ENCODE measurements around the gene EPB41L5. TPM values are rescaled to one million over a fixed set of nuclear protein-coding genes. Genes with fewer than 3 reads are reported as not detected.

Gene EPB41L5
- total and polyA plus RNA-seq, 5 donors from 2014 or later = 2.8 to 5.4 (median 3.6) TPM

GRCh38 chr2:120222186-120223033, 209.5 kb downstream of the EPB41L5 start:
- H3K4me1 Mint-ChIP-seq = peaks cover 7 to 55% (median 47%) of the 10 kb centered on the region in 4 donors
- peaks cover 0 to 5% (median 0%) of the 10 kb centered on the region in 7 donors for H3K9me3 Mint-ChIP-seq
- no peaks in the 10 kb centered on the region for H3K27me3 Mint-ChIP-seq

GRCh38 chr2:120223034-120223912, 210.4 kb downstream of the EPB41L5 start, which contains the start of gene TMEM185B:
Gene TMEM185B (minus strand): TSS chr2:120223400. CDS start chr2:120222976, 424 bp downstream.
- peaks cover 13% of the 10 kb centered on the region for H3K36me3 Mint-ChIP-seq
- peaks cover 11% of the 10 kb centered on the region for H3K36me3 ChIP-seq (ENCODE audit: control insufficient read depth, insufficient read depth, low read length)
- H3K27ac Mint-ChIP-seq = peak within 1 kb of the TSS; percentile 84 to 96 (median 93)
- peaks cover 0 to 5% (median 0%) of the 10 kb centered on the region in 7 donors for H3K9me3 Mint-ChIP-seq
- H3K4me1 Mint-ChIP-seq = peaks cover 7 to 61% (median 47%) of the 10 kb centered on the region in 4 donors
- peaks cover 34% of the 10 kb centered on the region for H3K4me1 ChIP-seq (ENCODE audit: control insufficient read depth, insufficient read depth, low read length, poor library complexity, severe bottlenecking)
- H3K27ac ChIP-seq (ENCODE audit: insufficient read depth, low read length, poor library complexity, severe bottlenecking) = peak within 1 kb of the TSS; percentile 89
- ATAC-seq (ENCODE audit: low read depth in 2 of 2) = peak; percentile 93
- H3K4me3 Mint-ChIP-seq = peak within 1 kb of the TSS; percentile 87 to 93 (median 91)
- H3K4me3 ChIP-seq (ENCODE audit: low read depth, low read length) = peak within 1 kb of the TSS; percentile 61
- no peaks in the 10 kb centered on the region for H3K27me3 Mint-ChIP-seq
- no peaks in the 10 kb centered on the region for H3K27me3 ChIP-seq (ENCODE audit: control insufficient read depth, insufficient read depth, low read length)
- DNase-seq = peak; percentile 86 to 89 (median 88)
- no peaks in the 10 kb centered on the region for H3K9me3 ChIP-seq (ENCODE audit: control insufficient read depth in 2 of 2, low read length in 2 of 2)

More at GRCh38 chr2:120222186-120223033, 209.5 kb downstream of the EPB41L5 start:
- no peaks in the 10 kb centered on the region for H3K9me3 ChIP-seq (ENCODE audit: control insufficient read depth in 2 of 2, low read length in 2 of 2)
- ATAC-seq (ENCODE audit: low read depth in 2 of 2) = no peak
- no peak for DNase-seq
- H3K36me3 ChIP-seq (ENCODE audit: control insufficient read depth, insufficient read depth, low read length) = peaks cover 13% of the 10 kb centered on the region
- peak overlapping the region; percentile 89 for H3K27ac ChIP-seq (ENCODE audit: insufficient read depth, low read length, poor library complexity, severe bottlenecking)
- H3K27ac Mint-ChIP-seq = peak overlapping the region; percentile 83 to 96 (median 93)
- H3K4me3 ChIP-seq (ENCODE audit: low read depth, low read length) = no peak overlapping the region
- no peaks in the 10 kb centered on the region for H3K27me3 ChIP-seq (ENCODE audit: control insufficient read depth, insufficient read depth, low read length)
- peaks cover 18% of the 10 kb centered on the region for H3K36me3 Mint-ChIP-seq
- peaks cover 34% of the 10 kb centered on the region for H3K4me1 ChIP-seq (ENCODE audit: control insufficient read depth, insufficient read depth, low read length, poor library complexity, severe bottlenecking)
- H3K4me3 Mint-ChIP-seq = peak overlapping the region; percentile 81 to 93 (median 88)

- no peak for ATAC-seq (ENCODE audit: low read depth in 2 of 2)
- no peak overlapping the region for H3K27ac ChIP-seq (ENCODE audit: insufficient read depth, low read length, poor library complexity, severe bottlenecking)
Measured at GRCh38 chr2:120224256-120224655, 211.4 kb downstream of the EPB41L5 start.

GRCh38 chr2:120224735-120225548, 212.1 kb downstream of the EPB41L5 start:
- Histone ChIP-seq H3K4me3 (ENCODE audit: low read depth, low read length) (no peak overlapping the region), H3K36me3 (ENCODE audit: control insufficient read depth, insufficient read depth, low read length) (peaks cover 7% of the 10 kb centered on the region), H3K27me3 (ENCODE audit: control insufficient read depth, insufficient read depth, low read length) (no peaks in the 10 kb centered on the region), H3K27ac (ENCODE audit: insufficient read depth, low read length, poor library complexity, severe bottlenecking) (no peak overlapping the region), H3K9me3 (ENCODE audit: control insufficient read depth in 2 of 2, low read length in 2 of 2) (no peaks in the 10 kb centered on the region), H3K4me1 (ENCODE audit: control insufficient read depth, insufficient read depth, low read length, poor library complexity, severe bottlenecking) (peaks cover 41% of the 10 kb centered on the region)
- Mint-ChIP-seq H3K9me3 (peaks cover 0 to 5% (median 0%) of the 10 kb centered on the region in 7 donors), H3K36me3 (peaks cover 13% of the 10 kb centered on the region), H3K4me1 (peaks cover 9 to 68% (median 54%) of the 10 kb centered on the region in 4 donors), H3K4me3 (peak overlapping the region; percentile 87 to 91 (median 91)), H3K27ac (peak overlapping the region in 2 of 3 donors; percentile 46 to 84), H3K27me3 (peaks cover 1% of the 10 kb centered on the region)
- no peak for DNase-seq
- ATAC-seq (ENCODE audit: low read depth in 2 of 2) = no peak

More at GRCh38 chr2:120224256-120224655, 211.4 kb downstream of the EPB41L5 start:
- Mint-ChIP-seq H3K36me3 (peaks cover 13% of the 10 kb centered on the region), H3K27me3 (no peaks in the 10 kb centered on the region), H3K4me1 (peaks cover 7 to 67% (median 51%) of the 10 kb centered on the region in 4 donors), H3K4me3 (peak overlapping the region; percentile 87 to 91 (median 91)), H3K9me3 (peaks cover 0 to 5% (median 0%) of the 10 kb centered on the region in 7 donors), H3K27ac (peak overlapping the region; percentile 84 to 94 (median 93))
- H3K4me3 ChIP-seq (ENCODE audit: low read depth, low read length) = peak overlapping the region; percentile 61
- H3K9me3 ChIP-seq (ENCODE audit: control insufficient read depth in 2 of 2, low read length in 2 of 2) = no peaks in the 10 kb centered on the region
- H3K27me3 ChIP-seq (ENCODE audit: control insufficient read depth, insufficient read depth, low read length) = no peaks in the 10 kb centered on the region
- H3K36me3 ChIP-seq (ENCODE audit: control insufficient read depth, insufficient read depth, low read length) = peaks cover 11% of the 10 kb centered on the region
- DNase-seq = no peak
- H3K4me1 ChIP-seq (ENCODE audit: control insufficient read depth, insufficient read depth, low read length, poor library complexity, severe bottlenecking) = peaks cover 34% of the 10 kb centered on the region

- H3K27me3 ChIP-seq (ENCODE audit: control insufficient read depth, insufficient read depth, low read length) = no peaks in the 10 kb centered on the region
- no peak for ATAC-seq (ENCODE audit: low read depth in 2 of 2)
- no peak overlapping the region for H3K27ac ChIP-seq (ENCODE audit: insufficient read depth, low read length, poor library complexity, severe bottlenecking)
- H3K4me3 ChIP-seq (ENCODE audit: low read depth, low read length) = no peak overlapping the region
- peaks cover 3% of the 10 kb centered on the region for H3K36me3 ChIP-seq (ENCODE audit: control insufficient read depth, insufficient read depth, low read length)
- Mint-ChIP-seq H3K27ac (peak overlapping the region in 1 of 3 donors; percentile 38), H3K9me3 (peaks cover 0 to 5% (median 0%) of the 10 kb centered on the region in 7 donors), H3K4me3 (peak overlapping the region; percentile 46 to 91 (median 69)), H3K36me3 (peaks cover 9% of the 10 kb centered on the region), H3K4me1 (peaks cover 12 to 68% (median 53%) of the 10 kb centered on the region in 4 donors), H3K27me3 (peaks cover 4% of the 10 kb centered on the region)
- H3K4me1 ChIP-seq (ENCODE audit: control insufficient read depth, insufficient read depth, low read length, poor library complexity, severe bottlenecking) = peaks cover 48% of the 10 kb centered on the region
- no peak for DNase-seq
- no peaks in the 10 kb centered on the region for H3K9me3 ChIP-seq (ENCODE audit: control insufficient read depth in 2 of 2, low read length in 2 of 2)
Measured at GRCh38 chr2:120225549-120226065, 212.7 kb downstream of the EPB41L5 start.

GRCh38 chr2:120226316-120226715, 213.4 kb downstream of the EPB41L5 start:
- H3K27ac Mint-ChIP-seq = peak overlapping the region in 1 of 3 donors; percentile 73
- no peaks in the 10 kb centered on the region for H3K36me3 ChIP-seq (ENCODE audit: control insufficient read depth, insufficient read depth, low read length)
- H3K4me3 ChIP-seq (ENCODE audit: low read depth, low read length) = no peak overlapping the region
- peaks cover 0 to 5% (median 0%) of the 10 kb centered on the region in 7 donors for H3K9me3 Mint-ChIP-seq
- H3K9me3 ChIP-seq (ENCODE audit: control insufficient read depth in 2 of 2, low read length in 2 of 2) = no peaks in the 10 kb centered on the region
- peaks cover 4% of the 10 kb centered on the region for H3K27me3 Mint-ChIP-seq
- DNase-seq = no peak
- peaks cover 1% of the 10 kb centered on the region for H3K36me3 Mint-ChIP-seq
- peaks cover 5 to 68% (median 51%) of the 10 kb centered on the region in 4 donors for H3K4me1 Mint-ChIP-seq
- H3K4me3 Mint-ChIP-seq = peak overlapping the region in 3 of 4 donors; percentile 21 to 91 (median 88)
- H3K27ac ChIP-seq (ENCODE audit: insufficient read depth, low read length, poor library complexity, severe bottlenecking) = no peak overlapping the region
- H3K27me3 ChIP-seq (ENCODE audit: control insufficient read depth, insufficient read depth, low read length) = no peaks in the 10 kb centered on the region
- H3K4me1 ChIP-seq (ENCODE audit: control insufficient read depth, insufficient read depth, low read length, poor library complexity, severe bottlenecking) = peaks cover 51% of the 10 kb centered on the region
- ATAC-seq (ENCODE audit: low read depth in 2 of 2) = no peak
